HuH-7 (cell line): Measurements from ENCODE around the gene PRDM16.

Experiments
- DNase-seq: peaks from one replicate; pipeline ENCODE4 v3.0.0; 2011; ENCODE audit warnings: low spot score

Gene PRDM16

DNA sequence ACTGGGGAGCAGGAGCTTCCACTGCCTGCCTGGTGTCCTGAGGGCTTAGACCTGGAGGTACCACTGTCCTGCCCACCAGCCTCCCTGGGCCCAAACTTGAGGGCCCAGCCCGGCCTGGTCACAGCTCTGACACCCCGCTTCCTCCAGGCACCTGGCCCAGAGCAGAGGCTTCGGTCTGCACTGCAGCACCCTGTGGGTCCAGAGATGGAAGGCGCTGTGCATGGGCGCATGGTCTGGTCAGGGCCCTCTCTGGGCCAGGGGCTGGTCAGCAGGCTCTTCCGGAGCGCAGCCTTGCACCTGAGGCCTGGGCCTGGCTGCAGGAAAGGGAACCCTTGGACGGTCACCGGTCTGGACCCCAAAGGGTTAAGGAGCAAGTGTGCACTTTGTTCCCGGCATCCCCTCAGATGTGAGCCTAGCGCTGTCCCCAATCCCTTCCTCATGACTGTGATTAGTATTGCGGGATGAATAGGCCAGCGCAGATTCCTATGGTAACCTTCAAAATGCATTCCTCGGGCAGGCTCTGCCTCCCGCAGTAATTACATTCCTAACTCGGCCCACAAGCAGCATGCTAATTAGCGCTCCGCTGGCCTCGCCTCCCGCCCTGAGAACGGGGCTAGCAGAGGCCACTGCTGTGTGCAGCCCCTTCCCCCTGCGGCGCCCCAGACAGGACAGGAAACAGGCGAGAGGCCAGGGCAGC is 36.3 kb downstream of the PRDM16 start:
- peak; percentile 40 for DNase-seq

DNA sequence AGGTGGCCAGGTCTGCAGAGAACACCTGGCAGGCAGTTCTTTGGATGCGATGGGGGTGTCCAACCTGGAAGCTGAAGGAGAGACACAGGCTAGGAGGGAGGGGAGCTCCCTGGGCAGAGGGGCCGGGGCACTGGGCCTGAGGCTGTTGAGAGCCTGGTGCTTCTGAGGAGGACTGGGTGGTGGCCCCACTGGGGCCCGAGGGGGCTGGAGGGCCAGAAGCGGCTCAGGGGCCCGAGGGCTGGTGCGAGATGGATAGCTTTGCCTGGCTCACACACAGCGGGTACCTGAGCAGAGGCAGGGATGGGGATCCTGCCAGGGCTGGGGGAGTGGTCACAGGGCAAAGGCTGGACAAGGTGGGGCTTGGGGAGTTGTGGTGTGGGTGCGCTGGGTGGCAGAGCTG is 37.2 kb downstream of the PRDM16 start:
- no peak for DNase-seq

DNA sequence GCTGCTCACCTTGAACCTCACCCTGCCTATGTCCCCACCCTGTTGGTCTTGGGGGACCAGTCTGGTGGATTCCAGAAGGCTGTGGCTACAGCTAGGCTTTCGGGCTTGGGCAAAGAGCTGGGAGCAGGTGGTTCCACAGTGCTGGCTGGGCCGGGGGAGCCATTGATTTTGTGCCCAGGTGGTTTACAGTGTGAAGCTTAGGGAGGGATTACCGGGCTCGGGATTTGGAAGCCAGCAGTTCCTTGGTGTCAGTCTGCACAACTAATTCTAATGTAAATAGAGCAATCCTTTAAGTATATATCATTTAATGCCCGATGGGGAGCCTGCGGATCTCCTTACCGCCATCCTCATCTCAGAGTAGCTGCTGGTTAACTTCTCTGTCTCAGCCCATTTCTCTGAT is 38.2 kb downstream of the PRDM16 start:
- DNase-seq: no peak

DNA sequence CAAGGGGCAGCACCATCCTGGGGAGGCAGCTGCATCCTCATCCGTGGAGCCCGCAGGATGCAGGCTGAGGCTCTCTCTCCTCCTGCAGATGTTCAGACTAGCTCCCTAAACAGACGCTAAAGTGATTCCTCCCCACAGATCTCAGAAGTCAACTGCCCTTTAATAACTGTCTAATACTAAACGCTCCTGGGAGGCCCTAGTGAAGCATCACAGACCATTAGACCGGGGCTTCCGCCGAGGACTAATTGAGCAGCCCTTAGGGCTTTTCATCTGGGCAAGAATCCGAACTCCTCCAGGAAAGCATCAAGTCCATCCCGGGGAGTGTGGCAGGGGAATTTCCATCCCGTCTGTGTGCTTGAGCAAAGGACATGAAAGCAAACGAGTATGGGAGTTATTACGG is 40.4 kb downstream of the PRDM16 start:
- DNase-seq: no peak

DNA sequence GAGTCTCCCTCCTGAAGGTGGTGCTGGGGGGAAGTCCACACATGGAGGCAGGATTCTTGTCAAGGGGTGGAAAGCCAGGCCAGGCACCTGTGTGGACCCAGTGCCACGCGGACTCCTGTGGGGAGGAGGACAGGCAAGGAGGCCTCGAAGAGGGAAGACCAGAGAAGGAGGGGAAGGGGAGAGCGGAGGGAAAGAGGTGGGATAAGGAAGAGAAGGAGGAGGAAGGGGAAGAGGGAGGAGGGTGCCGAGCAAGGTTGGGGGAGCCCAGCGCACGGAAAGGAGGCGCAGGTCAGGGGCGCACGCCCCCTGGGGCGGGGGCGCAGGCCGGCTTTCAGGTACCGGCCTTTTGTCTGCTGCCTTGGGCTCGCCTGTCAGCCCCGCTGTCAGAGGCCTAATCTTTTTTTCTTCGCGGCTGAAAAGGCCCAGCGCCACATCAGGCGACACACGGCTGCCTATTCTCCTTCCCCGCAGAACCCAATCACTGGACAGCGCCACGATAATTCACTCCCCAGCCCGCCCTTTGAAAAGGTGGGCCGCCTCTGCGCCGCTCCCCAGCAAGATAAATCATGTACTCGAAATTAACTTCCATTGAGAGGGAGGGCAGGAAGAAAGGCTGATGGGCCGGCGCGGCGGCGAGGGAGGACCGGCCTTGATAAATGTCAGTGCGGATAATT is 42.5 kb downstream of the PRDM16 start:
- DNase-seq: no peak

DNA sequence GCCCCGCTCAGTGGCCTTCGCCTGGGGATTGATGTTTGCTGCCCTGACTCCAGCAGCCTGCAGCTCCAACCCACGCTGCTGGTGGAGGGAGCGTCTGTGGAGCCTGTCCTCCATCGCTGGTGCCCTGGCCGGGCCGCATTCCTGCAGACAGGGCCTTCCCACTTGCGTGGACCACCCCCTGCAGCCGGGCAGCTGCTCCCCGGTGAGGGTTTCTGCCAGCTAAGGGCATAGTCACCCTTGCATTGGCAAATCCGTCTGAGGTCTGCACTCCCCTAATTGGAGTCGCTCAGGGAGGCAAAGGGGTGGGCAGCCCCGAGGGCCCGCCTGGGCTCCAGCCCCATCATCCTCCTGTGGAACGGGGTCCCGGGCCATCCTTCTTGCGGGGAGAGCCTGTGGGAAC is 43.5 kb downstream of the PRDM16 start:
- no peak for DNase-seq

DNA sequence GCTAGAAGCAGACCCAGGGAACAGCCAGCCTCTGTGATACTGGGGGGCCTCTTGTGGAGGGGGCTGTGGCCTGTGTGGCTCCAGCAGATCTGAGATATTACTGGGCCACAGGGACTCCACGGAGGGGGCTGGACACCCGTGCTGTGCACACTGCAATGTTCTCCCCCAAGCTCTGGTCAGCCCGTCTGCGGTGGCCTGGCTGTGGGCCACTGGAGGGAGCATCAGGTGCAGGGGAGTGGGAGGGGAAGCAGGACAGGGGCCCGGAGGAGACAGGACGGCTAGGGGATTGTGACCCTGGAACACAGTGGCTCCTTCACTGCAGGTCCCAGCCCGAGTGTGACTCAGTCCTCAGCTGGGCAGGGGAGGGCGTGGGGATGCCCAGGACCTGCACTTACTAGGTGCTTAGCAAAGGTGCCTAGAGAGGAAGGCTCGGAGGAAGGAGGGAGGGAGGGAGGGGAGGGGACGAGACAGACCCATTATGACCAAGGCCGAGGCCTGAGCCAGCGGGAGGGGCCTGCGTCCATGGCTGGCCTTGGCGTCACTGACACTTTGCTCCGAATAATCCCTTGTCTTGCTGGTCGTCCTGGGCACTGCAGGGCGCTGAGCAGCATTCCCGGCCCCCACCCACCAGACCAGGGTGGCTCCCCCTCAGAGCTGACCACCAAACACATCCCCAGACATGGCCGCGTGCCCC is 44.2 kb downstream of the PRDM16 start:
- DNase-seq: no peak

DNA sequence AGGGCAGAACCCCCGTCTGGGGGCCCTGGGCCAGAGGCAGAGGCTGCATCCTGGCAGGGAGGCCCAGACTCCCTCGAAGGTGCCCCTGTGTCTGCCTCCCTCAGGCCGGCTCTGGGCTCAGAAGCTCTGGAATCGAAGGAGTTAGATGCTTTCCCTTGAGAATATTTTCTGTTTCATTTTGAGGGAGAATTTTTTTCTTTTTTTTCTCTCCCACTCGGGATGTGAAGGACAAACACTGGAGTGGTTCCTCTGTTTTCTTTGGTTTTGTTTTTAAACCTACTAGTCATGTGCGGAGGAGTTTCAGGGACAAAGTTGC is 44.7 kb downstream of the PRDM16 start:
- no peak for DNase-seq

DNA sequence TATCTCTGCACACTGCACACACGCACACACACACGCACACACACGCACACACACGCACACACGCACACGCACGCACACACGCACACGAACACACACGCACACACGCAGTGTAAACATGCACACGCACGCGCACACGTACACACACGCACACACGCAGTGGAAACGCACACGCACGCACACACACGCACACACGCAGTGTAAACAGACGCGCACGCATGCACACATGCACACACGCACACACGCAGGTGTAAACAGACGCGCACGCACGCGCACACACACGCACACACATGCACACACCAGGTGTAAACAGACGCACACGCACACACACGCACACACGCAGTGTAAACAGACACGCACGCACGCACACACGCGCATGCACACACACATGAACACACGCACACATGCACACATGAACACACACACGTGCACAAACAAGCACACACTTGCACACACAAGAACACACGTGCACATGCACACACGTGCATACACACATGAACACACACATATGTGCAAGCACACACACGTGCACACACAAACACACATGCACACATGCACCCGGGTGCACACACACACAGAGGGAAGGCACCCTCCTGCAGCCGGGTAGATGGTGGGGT is 45.2 kb downstream of the PRDM16 start:
- no peak for DNase-seq

DNA sequence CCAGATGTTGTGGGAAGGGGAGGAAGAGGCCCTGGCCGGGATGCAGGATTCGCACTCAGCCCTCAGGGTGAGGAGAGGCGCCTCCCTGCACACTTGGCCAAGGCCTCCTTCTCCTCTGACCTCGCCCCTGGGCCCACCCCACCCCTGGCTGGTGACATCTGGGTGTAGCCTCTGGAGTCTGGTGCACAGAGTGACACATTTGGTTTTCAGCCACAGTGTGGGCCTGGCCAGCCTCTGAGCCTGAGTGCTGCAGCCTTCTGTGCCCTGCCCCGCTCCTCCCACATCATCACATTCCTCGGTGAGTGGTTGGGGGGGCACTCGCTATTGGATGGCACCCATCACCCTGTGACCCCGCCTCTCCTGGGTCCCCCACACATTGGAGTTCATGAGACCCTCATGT is 45.8 kb downstream of the PRDM16 start:
- DNase-seq: peak; percentile 63

DNA sequence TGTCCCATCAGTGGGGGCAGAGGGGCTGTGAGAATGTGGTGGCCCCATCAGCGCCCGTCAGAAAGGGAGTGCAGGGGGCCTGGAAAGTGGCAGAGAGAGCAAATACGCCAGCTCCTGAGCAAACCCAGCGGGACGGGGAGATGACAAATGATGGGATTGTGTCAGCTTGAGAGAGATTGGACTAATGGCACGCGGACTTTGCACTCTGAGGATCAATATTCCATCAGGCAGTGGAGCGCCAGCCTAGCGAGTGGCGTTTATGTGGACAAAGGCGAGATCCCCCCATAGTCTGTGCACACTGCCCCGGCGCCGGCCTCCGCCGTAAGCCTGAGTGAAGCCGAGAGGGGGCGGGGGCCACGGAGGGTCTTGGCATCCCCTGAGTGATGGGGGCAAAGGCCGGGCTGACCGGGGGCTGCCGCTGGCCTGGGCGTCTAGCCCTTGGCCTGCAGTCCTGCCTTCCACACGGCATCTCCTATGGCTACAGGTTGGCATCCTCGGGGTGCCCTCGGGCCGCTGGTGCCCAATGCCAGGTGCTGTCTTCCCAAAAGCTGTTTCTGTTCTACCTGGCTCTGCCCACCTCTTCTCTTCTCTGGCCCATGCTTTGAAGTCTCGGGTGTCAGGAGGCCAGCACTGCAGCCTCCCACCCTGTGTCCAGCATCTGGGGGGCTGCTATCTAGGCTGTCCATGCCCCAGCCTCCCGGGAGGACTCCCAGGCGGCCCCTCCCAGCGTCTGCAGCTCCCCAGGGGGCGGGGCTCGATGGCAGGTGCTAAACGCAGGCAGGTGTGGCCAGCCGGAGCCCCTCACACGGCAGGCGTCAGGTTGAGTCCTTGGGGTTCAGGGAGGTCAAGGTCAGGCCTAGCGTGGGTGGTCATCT is 46.5 kb downstream of the PRDM16 start:
- peak; percentile 93 for DNase-seq

DNA sequence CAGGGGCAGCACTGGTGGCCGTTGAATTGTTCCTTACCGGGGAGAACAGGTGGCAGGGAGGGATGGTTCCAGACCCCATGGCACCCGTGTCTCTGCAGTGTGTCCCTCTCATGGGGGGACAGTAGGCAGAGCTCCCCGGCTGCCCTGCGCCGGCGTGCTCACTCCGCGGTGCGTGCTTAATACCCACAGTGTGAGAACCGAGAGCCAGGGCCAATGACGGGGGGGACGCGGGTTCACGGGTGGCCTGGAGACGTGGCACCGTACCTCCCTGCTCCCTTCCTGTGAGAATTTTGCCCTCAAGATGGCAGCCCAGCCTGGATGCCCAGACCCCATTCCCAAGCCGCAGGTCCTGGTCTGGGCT is 47.1 kb downstream of the PRDM16 start:
- no peak for DNase-seq

DNA sequence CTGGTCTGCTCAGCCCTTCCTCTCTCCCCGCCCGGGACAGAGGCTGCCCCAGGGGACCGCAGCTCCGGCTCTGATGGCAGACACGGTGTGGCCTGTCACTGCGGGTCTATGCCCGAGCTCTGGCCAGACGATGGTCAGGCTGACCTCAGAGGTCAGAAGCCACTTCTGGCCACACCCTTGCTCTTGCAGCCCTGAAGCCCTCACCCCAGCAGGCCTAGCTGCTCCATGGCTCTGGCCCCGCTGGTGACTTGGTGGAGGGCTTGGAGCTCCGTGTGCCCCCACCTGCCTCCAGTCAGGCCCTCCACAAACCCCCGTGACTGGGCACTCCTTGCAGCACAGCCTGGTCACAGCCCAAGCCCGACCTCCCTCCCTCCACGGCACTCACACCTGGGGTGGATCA is 47.6 kb downstream of the PRDM16 start:
- DNase-seq: no peak

DNA sequence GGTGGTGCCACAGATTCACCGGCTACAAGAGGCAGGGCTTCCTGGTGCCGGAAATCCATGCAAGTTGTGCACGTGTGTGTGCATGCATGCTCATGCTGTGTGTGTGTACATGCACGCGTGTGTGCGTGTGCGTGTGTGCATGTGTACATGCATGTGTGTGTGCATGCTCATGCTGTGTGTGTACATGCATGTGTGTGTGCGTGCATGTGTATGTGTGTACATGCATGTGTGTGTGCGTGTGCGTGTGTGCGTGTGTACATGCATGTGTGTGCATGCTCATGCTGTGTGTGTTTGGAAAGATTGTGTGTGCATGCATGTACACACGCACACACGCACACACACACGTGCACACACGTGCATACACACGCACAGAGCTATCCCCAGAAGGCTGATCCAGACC is 48.9 kb downstream of the PRDM16 start:
- no peak for DNase-seq

DNA sequence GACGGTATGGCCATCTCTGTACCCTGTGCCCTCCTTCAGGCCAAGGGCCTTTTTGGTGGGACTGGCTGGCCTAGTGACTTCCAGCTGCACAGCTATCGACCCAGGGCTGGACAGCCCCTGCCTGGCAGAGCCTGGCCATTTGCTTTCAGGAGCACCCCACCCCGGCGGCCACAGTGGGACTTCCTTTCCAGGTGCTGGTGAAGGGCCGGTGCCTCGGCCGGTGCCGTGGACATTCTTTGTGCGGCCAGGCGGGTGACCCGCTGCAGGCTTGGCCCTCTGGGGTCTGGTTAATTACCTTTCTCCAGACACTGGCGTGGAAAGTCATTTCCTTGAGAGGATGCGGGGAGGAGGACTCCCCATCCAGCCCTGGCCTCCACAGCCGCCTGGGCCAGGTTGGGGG is 50.1 kb downstream of the PRDM16 start:
- DNase-seq: no peak

DNA sequence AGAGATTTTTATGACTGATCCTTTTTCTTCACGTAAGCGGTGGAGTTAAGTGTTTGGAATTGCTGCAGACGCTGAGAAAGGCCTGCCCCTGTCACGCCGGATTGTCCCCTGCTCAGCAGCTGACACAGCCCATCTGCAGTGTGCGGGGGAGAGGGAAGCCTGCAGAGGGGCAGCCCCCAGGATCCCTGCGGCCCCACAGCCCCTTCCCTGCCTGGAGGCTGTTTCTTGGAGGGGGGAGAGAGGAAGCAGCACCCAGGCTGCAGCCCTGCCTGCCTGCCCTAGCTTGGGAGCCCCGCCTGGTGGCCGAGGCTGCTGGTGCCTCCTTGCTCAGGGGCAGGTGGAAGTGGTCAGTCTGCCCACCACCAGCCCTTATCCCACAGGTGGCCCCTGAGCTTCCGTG is 50.7 kb downstream of the PRDM16 start:
- no peak for DNase-seq

DNA sequence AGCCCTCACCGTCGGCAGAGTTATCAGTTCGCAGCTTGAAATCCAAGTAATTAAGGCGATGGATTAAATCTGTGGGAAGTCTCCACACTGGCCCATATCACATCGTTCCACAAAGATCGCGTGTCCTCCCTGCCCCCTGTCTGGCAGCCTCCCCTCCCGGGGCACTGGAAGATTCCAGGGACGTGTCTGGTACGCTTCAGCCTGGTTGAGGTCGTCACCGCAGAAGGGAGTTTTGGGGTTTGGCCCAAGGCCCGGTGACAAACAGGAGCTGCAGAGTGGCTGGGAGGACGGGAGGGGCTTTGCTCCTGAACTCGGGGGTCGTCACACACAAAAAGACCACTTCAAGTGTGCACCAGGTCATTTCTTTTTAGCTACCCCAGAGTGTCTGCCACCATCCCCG is 51.1 kb downstream of the PRDM16 start:
- no peak for DNase-seq

DNA sequence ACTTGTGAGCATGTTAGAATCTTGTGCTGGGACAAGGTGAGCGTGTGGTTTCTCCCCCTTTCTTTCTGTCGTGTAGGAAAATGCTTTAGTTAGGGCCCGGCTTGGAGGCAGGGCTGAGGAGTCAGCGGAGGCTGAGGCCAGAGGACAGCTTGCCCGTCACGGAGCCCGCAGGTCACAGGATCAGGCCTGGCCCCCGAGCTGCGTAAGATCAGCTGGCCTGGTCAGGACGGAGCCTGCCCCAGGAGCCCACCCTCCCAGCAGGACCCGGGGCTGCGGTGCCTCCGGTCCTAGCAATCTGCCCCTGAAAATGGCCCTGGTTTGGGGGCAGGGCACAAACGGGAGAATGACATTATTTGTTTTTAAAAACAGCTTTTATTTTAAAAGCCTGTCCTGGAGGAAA is 52.0 kb downstream of the PRDM16 start:
- DNase-seq: no peak

DNA sequence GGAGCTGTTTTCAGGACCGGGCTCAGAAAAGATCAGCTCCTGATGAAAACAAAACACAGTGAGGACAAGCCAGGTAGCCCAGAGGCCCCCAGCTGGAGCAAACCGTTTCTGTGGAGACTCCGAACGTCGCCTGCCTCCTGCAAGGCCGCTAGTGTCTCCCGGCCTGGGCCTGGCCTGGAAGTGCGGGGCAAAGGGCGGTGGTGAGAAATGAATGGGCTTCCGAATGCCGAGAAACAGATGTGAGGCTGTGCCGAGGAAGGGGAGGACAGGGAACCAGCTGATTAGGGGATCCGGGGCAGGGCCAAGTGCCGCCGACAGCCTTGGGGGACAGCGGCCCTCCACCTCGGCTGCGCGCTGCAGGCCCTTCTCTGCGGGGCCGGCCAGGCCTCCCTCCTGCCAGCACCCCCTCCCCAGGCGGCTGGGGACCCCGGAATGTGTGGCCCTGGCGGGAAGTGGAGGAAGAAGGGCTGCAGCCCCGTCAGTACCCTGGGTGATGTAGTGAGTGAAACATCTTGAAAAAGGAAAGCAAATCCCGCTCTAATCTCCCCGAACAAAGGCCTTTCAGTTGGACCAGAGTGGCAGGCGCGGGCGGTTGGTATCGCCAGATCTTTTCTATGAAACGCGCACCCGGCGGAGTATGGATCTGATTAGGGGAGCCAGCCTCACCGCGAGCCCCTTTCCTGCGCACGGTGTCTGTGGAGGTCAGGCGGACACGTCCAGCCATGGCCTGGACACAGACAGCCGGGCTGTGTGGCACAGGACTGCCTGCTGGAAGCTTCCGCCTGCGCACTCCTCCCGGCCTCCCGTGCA is 52.6 kb downstream of the PRDM16 start:
- DNase-seq: peak; percentile 76

DNA sequence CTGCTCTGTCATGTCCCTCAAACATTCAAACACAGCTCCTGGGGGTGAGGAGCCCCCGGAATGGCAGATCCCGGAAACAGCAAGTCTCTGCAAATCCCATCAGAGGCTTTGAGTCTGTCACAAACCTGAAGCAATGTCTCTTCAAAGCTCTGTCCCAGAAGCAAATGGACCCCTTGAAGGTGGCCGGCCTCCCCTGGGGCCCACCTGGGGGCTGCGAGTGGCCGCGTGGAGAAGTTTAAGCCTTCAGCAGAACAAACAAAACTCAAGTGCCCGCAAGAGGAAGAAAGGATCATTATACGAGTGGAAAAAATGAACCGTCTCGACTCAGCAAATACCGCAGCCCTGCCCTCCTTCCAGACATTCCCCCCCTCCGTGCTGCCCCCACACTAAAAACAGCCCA is 53.3 kb downstream of the PRDM16 start:
- no peak for DNase-seq

DNA sequence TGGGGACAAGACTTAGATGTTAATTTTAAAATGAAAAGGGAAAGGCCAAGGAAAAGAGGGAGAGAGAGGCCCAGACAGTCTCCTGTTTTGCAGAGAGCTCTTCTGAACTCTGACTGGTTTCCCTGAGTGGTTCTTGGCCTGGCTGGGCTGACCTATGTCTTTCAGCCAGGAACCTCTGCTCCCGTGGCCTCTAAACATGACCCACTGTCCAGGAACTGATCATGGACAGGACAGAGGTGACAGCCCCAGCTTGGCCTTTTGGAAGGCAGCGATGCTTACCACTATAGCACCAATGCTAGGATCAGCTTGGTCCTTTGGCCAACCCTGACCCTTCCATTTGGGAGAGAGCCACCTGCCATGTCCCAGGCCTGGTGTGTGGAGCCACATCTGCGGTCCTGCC is 55.2 kb downstream of the PRDM16 start:
- no peak for DNase-seq

DNA sequence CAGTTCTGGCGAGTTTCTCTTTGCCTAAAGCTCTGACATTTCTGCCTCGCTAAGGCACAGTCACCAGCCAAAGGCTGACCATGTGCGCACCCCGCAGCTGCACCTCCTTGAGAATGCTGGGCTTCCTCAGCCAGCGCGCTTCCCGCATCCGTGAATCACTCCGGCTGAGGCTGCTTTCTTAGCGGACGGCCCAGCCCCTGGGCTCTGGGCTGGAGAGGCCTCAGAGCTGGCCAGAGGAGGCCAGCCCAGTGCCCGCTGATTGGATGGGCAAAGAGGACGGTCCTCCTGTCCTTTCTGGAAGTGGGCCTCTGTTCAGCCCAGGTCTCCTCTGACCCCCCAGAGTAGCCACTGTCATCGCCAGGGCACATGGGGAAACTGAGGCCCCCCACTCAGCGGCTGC is 56.1 kb downstream of the PRDM16 start:
- no peak for DNase-seq
